Activated CD8-positive, alpha-beta memory T cell treated with anti-CD3 and anti-CD28 coated beads for 36 hours (primary cell): ENCODE results near the gene ITIH5. TPM values are rescaled to one million over a fixed set of nuclear protein-coding genes. Genes with fewer than 3 reads are reported as not detected.

Experiments used
- CTCF ChIA-PET: fragments of 350-600 bp; sonication (Branson Sonifier 250); formaldehyde crosslinking; loops from one replicate; lab custom pipeline; 2021; ENCODE audit warnings: antibody characterized with exemption; lab: Charles Lee
- POLR2A ChIA-PET: fragments of 350-600 bp; sonication (Branson Sonifier 250); formaldehyde crosslinking; loops from one replicate; lab custom pipeline; 2021; ENCODE audit warnings: antibody characterized with exemption; lab: Charles Lee
- total RNA-seq, 2 experiments: library from RNA; stranded (reverse); gene quantifications; one replicate each; pipeline ENCODE4 v1.2.3, GENCODE V29; 2021

ITIH5 gene
- total RNA-seq, 2 experiments from 2014 or later: not detected

DNA sequence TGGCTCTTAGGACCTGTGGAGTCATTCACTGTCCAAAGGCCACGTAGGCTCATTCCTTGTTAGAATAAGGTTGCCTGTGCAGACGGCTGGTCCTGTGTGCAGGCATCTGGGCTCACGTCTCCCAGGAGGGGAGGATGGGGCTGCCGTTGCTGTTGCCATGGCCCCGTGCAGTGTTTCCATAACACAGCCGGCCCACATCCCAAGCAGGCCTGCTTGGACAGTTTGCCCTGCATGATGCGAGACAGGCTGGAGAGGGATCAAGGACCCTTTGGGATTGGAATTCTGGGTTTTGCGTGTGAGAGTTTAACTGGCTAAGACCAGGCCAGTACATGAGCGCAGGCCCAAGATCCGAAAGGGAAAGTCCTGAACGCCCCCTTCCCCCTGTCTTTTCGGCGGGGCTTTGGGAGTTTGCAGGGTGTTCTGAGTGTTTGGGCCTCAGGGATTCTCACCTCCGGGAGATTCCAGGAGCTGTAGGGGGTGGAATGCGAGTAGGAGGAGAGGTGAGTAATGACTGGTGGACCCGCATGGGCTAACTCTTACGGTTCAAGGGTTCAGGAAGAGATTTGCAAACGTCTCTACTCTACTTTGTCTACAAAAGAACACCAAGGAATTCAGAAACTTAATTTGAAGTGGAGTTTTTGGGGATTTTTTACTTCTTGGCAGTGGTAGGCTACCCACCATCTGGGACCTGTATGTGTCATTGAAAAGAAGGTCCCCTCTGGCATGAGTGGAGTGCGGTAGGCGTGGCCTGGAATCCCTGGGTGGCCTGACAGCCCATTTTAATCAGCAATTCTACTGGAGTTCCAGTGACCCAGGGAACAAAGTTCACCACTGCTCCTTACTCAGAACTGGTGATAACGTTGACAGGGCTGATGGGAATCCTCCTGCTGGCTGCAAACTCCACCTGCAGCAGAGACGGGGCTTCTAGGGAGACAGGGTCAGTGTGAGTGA is 125.4 kb downstream of the ITIH5 start:
- POLR2A ChIA-PET: no interaction called here
- CTCF ChIA-PET: no interaction called here

DNA sequence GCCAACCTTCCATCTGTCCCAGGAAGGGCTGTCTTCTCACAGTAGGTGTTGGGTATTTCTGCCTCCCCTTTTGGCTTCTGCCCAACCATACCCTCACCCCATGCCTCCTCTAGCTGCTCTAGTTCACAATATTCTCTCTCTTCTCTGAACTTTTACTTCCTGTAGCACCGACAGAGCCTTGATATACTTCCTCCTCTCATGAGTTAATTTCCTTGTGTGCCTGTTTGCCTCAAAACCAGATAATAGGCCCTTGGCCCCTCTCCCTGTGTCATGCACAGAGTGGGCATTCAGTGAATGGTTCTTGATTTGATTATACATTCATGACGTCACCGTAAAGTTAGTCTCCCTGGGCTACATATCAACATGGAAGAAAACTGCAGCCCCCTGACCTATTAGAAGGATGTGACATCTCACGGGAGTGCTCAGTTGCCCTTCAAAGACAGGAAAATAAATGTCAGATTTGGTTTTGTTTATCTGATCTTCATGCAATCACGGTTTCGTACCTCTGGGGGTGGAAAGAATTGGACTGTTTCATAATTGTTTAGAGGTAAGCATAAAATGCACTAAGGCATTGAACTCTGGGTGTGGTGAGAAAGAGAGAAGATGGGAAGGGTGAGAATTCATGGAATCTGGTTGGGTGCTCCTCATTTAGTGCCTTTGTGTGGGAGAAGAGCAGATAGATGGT is 127.7 kb downstream of the ITIH5 start:
- ChIA-PET CTCF (no interaction called here), POLR2A (no interaction called here)

DNA sequence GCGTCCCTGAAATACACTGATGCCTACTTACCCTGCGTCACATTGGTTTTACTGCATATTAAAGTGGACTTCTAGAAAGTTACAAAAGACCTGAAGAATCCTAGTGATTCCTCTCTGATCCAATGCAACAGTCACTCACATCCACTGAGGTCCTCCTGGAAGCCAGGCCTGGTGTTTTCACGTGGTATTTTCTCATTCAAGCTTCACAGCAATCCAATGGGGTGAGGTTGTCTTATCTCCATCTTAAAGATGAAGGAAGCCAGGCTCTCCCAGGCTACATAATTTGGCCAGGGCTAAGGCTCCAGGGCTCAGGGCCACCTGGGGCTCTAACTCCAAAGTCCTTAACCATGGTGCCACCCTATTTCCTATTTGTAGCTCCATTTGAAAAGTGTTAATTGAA is 129.6 kb downstream of the ITIH5 start:
- CTCF ChIA-PET: no interaction called here
- POLR2A ChIA-PET: no interaction called here

DNA sequence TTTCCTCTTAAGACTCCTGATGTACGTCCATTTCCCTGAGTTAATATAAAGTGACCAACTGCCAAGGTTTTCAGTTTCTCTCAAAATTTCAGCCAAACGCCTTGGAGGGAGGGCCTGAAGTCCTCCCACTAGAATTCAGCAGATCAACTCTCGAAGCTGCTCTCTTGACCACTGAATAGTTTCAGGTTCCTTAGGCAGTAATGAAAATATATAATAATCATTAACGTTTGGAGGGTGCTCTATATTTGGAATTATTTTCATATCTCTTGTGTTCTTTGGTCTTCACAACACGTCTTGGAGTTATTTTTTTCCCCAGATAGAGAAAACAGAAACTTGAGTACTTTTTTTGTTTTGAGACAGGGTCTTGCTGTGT is 132.3 kb downstream of the ITIH5 start:
- POLR2A ChIA-PET: no interaction called here
- CTCF ChIA-PET: no interaction called here

DNA sequence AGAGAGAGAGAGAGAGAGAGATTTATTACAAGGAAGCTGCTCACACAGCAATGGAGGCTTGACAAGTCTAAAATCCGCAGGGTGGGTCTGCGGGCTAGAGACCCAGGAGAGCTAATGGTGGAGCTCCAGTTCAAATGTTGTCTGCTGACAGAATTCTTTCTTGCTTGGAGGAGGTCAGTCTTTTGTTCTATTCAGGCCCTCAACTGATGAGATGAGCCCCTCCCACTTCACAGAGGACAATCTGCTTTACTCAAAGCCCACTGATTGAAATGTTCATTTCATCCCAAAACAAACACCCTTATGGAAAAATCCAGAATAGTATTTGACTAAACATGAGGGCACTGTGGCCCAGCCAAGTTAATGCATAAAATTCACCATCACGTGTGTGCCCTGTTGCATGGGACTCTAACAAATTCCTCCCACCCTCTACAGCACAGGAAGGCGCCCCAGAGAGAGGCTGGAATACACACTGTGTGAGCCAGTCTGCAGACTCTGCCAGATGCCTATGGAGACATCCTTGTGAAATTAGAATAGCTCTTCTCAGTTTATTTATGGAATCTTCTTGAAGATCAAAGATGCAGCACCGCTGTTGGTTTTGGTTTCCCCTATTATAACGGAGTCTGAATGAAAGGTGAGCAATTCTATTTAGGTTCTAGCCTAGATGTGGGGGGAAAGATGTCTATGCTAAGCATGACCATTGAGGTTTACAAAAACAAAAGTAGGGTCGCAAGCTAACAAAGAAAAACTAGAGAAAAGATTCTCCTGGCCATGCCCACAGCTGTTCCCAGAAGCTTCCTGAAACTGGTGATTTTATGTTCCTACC is 132.9 kb downstream of the ITIH5 start:
- CTCF ChIA-PET: no interaction called here
- POLR2A ChIA-PET: no interaction called here

DNA sequence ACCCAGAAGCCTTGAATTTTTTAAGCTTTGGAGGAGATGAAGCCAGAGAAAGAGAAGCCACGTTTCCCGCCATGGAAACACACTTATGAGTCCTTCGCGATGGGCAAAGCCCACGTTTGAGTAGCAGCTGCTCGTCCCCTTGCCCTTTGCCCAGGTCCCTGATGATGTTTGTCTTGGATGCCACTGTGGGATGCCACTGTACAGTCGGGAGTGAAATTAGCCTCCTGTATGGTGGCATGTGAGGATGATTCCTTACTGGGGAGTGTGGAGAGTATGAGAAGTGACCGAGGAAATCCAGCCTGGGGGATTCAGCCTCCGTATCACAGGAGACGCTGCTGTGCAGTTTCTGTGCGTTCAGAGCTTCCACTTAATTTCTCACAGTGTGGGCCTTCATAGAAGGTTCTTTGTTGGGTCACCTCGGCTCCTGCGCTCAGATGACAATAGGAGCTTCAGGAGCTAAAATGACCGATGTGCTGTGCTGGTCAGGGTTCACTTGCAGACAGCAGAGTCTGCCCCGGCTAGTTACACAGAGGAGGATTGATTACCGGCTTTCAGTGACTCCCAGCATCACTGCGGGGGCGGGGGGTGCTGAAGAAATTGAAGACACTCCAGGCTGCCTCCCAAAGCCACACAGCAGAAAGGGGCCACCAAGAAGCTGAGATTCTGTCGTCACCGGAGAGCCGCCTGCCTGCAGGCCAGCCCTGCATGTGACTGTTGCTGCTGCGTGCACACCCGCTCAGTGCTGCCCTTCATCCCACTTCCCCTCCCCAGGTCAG is 133.9 kb downstream of the ITIH5 start:
- CTCF ChIA-PET: interaction anchor here (1.6 kb wide), 1 partner anchor 154 kb away, joined by 5 read pairs; no protein-coding TSS in a partner anchor
- POLR2A ChIA-PET: no interaction called here

DNA sequence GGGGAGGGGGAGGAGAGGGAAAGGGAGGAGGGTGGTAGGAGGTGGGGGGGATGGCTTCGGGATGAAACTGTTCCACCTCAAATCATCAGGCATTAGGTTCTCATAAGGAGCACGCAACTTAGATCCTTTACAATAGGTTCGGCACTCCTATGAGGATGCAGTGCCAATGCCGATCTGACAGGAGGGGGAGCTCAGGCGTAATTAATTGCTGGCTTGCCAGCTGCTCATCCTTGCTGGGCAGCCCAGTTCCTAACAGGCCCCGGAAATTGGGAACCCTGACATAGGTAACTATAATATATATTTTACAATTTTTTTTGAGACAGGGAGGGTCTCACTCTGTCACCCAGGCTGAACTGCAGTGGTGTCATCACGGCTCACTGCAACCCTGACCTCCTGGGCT is 137.1 kb downstream of the ITIH5 start:
- ChIA-PET POLR2A (no interaction called here), CTCF (no interaction called here)

DNA sequence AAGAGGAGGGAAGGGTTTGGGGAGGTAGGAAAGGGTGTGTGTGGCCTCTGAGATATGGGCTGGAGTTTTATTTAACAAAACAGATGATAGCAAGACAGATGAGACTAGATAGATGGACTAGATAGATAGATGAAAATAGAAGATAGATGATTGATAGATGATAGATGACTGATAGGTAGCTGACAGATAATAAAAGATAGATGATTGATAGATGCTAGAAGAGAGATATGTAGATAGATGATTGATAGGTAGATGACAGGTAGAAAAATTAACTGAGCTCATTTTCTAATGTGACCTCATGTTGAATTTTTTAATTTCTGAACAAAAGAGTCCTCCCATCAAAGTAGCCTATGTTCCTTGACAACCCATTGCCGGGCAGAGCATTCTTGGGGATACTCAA is 139.3 kb downstream of the ITIH5 start:
- POLR2A ChIA-PET: no interaction called here
- CTCF ChIA-PET: interaction anchor here (1.0 kb wide), 1 partner anchor 160 kb away, joined by 4 read pairs; no protein-coding TSS in a partner anchor

DNA sequence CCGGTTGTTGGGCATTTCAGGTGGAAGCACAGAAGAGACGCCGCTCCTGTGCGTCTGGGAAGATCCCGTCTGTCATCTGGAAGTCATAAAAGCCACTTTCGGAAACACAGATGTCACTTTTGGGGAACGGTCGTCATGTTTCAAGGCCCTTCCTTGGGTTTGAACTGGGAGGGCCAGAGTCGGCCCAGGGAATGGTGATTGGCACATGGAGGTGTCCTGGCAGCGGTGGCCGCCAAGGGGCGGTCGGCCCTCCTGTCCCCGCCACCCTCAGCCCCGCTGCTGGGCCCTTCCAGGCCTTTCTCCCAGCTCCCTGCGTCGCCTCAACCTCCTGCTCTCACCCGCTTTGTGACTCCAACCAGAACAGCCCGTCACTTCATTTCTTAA is 140.8 kb downstream of the ITIH5 start:
- CTCF ChIA-PET: interaction anchor here (0.8 to 2.6 kb wide), 10 partner anchors 9 to 173 kb away, joined by 3 to 37 read pairs (median 3); no protein-coding TSS in a partner anchor
- POLR2A ChIA-PET: no interaction called here

DNA sequence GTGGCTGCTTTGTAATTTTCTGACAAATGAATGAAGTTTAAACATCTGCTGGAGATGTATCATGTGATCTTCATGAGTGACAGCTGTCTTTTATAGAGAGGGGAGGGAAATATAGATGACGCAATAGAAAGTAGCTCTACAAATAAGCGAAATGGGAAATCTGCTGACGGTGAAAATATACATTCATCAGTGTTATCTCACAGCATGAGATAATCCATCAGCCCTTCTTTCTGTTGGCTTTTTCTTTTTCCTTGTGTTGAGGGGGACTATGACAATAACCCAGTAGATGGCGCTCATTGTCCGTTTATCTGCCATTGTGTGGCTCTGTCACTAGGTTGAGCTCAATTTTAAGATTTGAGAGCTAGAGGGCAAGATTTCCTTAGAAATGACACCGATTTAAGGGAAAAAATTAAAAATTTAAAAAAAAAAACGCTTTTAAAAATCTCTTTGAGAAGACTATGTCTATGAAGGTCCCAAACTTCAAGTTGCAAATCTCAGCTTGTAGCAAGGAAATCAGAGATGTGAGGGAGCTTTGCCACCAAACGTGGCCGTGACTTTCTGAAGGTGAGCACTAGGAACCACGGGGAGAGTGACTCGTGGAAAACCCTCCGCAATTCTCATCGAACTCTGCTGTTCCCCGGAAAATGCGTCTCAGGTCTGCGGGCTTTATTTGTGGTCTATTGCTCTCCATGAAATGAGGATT is 141.3 kb downstream of the ITIH5 start:
- CTCF ChIA-PET: interaction anchor here (0.6 to 2.6 kb wide), 13 partner anchors 10 to 633 kb away, joined by 3 to 37 read pairs (median 4); no protein-coding TSS in a partner anchor
- POLR2A ChIA-PET: no interaction called here

DNA sequence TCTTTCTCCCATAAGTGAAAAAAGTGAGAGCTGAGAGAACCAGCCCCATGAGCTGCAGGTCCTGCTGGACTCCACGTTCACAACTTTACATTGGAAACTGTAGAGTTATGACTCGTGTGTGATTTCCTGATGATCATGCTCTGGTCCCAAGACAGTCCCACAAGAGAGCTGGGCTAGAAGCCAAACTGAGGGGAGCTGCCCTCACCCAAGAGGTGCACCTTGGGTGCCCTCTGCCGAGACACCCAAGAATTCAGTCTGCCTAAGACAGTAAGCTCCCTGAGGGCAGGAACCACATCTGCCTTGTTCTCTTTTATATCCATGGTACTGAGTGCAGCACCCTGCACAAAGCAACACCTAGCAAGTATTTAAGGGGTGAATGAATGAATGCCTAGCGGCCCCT is 143.1 kb downstream of the ITIH5 start:
- POLR2A ChIA-PET: no interaction called here
- CTCF ChIA-PET: interaction anchor here (1.6 to 1.9 kb wide), 2 partner anchors 15 to 163 kb away, joined by 4 to 11 read pairs; no protein-coding TSS in a partner anchor

DNA sequence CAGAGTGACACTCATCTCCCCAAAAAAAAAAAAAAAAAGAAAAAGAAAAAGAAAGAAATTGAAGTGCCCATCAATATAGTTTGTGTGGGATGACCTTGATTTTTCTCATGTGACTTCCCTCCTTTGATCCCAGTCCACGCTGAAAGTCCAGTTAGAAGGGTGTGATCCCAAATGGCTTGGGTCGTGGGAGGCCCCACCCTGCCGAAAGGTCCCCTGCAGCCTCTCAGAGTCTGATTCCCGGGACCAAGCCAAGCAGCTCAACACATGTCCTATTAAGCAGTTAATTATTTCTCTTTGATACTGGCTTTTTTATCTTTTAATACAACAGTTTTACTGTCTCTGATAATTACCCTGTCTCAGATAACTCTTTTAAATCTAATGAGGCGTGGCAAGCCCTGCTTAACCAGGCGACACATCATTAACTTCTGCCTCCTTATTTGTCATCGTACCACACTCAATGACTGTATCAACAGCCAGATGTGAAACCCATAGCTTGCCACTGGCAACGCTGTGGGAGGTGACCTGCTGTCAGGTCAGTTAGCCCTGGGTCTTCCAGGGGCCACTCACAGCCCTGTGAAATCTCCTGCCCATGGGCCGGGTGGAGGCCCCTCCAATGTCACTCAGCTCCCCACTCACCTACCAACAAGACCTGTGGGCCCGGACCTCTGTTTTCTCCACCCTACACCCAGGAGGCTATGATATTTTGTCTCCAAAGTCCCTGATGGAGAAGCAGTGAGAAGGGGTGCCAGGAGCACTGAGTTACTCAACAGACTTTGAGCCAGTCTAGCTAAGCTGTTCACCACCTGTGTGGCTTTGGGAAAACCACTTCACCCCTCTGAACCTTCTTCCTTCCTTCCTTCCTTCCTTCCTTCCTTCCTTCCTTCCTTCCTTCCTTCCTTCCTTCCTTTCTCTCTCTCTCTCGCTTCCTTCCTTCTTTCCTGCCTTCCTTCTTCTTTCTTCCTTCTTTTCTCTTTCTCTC is 146.0 kb downstream of the ITIH5 start:
- ChIA-PET CTCF (interaction anchor here (1.0 kb wide), 1 partner anchor 166 kb away, joined by 3 read pairs; no protein-coding TSS in a partner anchor), POLR2A (interaction anchor here (0.6 kb wide), 1 partner anchor 18 kb away, joined by 3 read pairs; no protein-coding TSS in a partner anchor)

DNA sequence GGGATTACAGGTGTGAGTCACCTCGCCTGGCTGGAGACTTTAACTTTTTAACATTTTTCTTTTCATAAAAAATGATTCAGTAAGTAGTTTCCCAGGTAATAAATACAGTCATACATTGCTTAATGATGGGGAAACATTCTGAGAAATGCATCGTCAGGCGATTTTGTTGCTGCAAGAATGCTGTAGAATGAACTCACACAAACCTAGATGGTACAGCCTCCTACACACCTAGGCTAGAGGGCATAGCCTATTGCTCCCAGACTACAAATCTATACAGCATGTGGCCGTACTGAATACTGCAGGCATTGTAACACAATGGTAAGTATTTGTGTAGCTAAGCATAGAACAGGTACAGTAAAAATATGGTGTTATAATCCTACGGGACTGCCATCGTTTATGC is 147.4 kb downstream of the ITIH5 start:
- ChIA-PET POLR2A (no interaction called here), CTCF (interaction anchor here (0.6 kb wide), 1 partner anchor 70 kb away, joined by 3 read pairs; no protein-coding TSS in a partner anchor)

DNA sequence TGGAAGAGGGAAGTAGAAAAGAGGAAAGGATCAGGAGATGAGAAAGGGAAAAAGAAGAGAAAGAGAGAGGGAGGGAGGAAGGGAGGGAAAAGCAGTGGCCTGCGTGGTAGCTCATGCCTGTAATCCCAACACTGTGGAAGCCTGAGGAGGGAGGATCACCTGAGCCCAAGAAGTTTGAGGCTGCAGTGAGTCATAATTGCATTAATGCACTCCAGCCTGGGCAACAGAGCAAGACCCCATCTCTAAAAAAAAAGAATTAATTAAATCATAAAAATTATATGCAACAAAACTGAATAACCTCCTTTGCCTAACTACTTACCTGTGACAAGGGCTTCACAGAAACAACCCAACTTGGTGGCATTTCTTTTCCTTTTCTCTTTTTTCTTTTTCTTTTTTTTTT is 148.1 kb downstream of the ITIH5 start:
- CTCF ChIA-PET: no interaction called here
- POLR2A ChIA-PET: no interaction called here

DNA sequence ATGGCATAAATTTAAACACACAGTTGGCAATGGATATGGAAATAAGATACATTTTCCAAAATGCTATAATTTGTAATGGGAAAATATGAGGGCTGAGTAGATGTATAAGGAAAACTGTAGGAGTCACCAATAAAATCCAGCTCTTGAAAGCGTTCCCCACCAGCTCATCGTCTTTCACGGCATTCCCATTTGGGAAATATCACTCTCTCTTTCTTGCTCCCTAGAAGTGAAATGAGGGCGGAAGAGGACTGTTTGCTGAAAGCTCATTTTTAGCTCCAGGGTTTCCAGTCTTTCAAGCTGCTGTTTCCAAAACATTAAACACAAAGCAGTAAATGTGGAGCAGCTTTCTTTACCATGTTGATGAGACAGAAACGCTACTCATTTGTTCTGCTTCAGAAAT is 151.3 kb downstream of the ITIH5 start:
- ChIA-PET CTCF (interaction anchor here (0.7 kb wide), 1 partner anchor 37 kb away, joined by 3 read pairs; no protein-coding TSS in a partner anchor), POLR2A (no interaction called here)

DNA sequence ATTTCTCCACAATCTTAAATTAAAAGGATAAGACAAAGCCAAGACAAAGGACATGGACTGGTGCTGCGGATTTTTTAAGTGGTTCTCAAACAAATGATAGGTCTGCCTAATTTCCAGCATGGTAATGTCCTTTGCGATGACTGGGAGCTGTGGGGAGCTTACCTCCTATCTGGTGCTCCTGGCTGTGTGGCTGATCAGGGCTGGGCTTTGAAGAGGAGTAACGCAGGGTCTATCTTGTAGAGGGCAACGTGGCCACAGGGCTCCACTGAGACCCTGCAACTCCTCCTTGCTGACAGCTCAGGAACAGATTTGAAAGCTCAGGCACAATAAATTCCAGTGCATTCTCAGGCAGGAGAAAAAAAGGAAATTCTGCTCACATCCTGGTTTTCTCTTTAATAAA is 152.8 kb downstream of the ITIH5 start:
- CTCF ChIA-PET: interaction anchor here (0.8 kb wide), 1 partner anchor 173 kb away, joined by 3 read pairs; no protein-coding TSS in a partner anchor
- POLR2A ChIA-PET: no interaction called here

DNA sequence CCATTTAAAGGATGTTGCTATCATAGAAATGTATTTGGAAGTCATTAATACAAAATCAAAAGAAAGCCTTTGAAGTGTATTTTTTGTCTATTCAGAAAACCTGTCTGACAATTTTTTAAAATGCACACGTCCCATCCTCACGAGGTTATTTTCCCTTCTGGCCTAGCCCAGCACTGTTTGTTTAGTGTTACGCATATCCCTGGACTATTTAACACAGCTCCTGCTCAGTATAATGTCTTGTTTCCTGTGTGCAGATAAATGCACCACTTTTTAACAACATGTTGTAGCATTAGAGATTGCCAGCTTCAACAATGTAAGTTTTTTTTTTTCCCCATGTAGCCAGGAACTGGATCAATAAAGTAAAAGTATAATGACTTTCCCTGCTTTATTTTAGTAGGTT is 153.3 kb downstream of the ITIH5 start:
- POLR2A ChIA-PET: no interaction called here
- CTCF ChIA-PET: interaction anchor here (0.8 kb wide), 1 partner anchor 174 kb away, joined by 3 read pairs; no protein-coding TSS in a partner anchor
